SK-N-SH treated with all-trans-retinoic acid at 6 μM for 48 hours (cell line): ENCODE results near the gene LPAR2.

Experiments
- ATAC-seq: fragments of 200-7000 bp; cut with Tn5 transposase; 3 replicates; pipeline ENCODE4 v1.9.1; 2020; ENCODE audit warnings: mild to moderate bottlenecking, moderate library complexity
- ARNTL ChIP-seq: fragments of 450-650 bp; formaldehyde crosslinking; IDR thresholded peaks from 2 replicates; pipeline ENCODE4 v1.5.0; 2020; ENCODE audit warnings: low read depth, mild to moderate bottlenecking, moderate library complexity, borderline replicate concordance
- BACH2 ChIP-seq: fragments of 250-450 bp; sonication (Bioruptor Pico); IDR thresholded peaks from 2 replicates; pipeline ENCODE4 v1.9.0; 2021; ENCODE audit warnings: mild to moderate bottlenecking, borderline replicate concordance
- CSDC2 ChIP-seq: fragments of 250-450 bp; sonication (Bioruptor Pico); IDR thresholded peaks from 2 replicates; pipeline ENCODE4 v1.5.0; 2020; ENCODE audit warnings: mild to moderate bottlenecking, moderate library complexity
- ESRRG ChIP-seq: fragments of 250-450 bp; sonication (Bioruptor Pico); IDR thresholded peaks from 2 replicates; pipeline ENCODE4 v1.6.1; 2021; ENCODE audit warnings: mild to moderate bottlenecking
- GLIS3 ChIP-seq: fragments of 250-450 bp; sonication (Bioruptor Pico); IDR thresholded peaks from 2 replicates; pipeline ENCODE4 v1.5.0; 2020; ENCODE audit warnings: mild to moderate bottlenecking, moderate library complexity
- OSR1 ChIP-seq: fragments of 250-450 bp; sonication (Bioruptor Pico); IDR thresholded peaks from 2 replicates; pipeline ENCODE4 v1.8.0; 2022; ENCODE audit warnings: moderate library complexity, mild to moderate bottlenecking, inconsistent platforms
- PPARA ChIP-seq: fragments of 250-450 bp; sonication (Bioruptor Pico); IDR thresholded peaks from 2 replicates; pipeline ENCODE4 v1.5.0; 2020; ENCODE audit warnings: mild to moderate bottlenecking, borderline replicate concordance
- RARB ChIP-seq: fragments of 250-450 bp; sonication (Bioruptor Pico); IDR thresholded peaks from 2 replicates; pipeline ENCODE4 v1.8.0; 2021; ENCODE audit warnings: mild to moderate bottlenecking, moderate library complexity
- SNAI2 ChIP-seq: fragments of 250-450 bp; sonication (Bioruptor Pico); IDR thresholded peaks from 2 replicates; pipeline ENCODE4 v1.5.0; 2020; ENCODE audit warnings: mild to moderate bottlenecking, moderate library complexity
- TCF4 ChIP-seq: fragments of 250-450 bp; sonication (Bioruptor Pico); IDR thresholded peaks from 2 replicates; pipeline ENCODE4 v1.8.0; 2021; ENCODE audit warnings: mild to moderate bottlenecking, moderate library complexity, borderline replicate concordance
- TOX ChIP-seq: fragments of 250-450 bp; sonication (Bioruptor Pico); IDR thresholded peaks from 2 replicates; pipeline ENCODE4 v1.8.0; 2021; ENCODE audit warnings: mild to moderate bottlenecking, moderate library complexity, borderline replicate concordance
- ZC3H10 ChIP-seq: fragments of 250-450 bp; sonication (Bioruptor Pico); IDR thresholded peaks from 2 replicates; pipeline ENCODE4 v1.5.1; 2021; ENCODE audit warnings: mild to moderate bottlenecking, moderate library complexity
- ZFP3 ChIP-seq: fragments of 250-450 bp; sonication (Bioruptor Pico); IDR thresholded peaks from 2 replicates; pipeline ENCODE4 v1.5.0; 2020; ENCODE audit warnings: mild to moderate bottlenecking, moderate library complexity
- ZFP30 ChIP-seq: fragments of 450-650 bp; formaldehyde crosslinking; IDR thresholded peaks from 2 replicates; pipeline ENCODE4 v1.5.0; 2022; ENCODE audit warnings: mild to moderate bottlenecking, moderate library complexity
- ZNF565 ChIP-seq: fragments of 450-650 bp; formaldehyde crosslinking; conservative IDR thresholded peaks from 2 replicates; pipeline ENCODE4 v1.5.0; 2020; ENCODE audit warnings: low read depth, mild to moderate bottlenecking, moderate library complexity
- ZNF70 ChIP-seq: fragments of 450-650 bp; formaldehyde crosslinking; IDR thresholded peaks from 2 replicates; pipeline ENCODE4 v1.5.0; 2020; ENCODE audit warnings: mild to moderate bottlenecking, moderate library complexity
- ZNF8 ChIP-seq: fragments of 450-650 bp; formaldehyde crosslinking; IDR thresholded peaks from 2 replicates; pipeline ENCODE4 v1.5.0; 2020; ENCODE audit warnings: mild to moderate bottlenecking, moderate library complexity
- TF ChIP-seq, protein P1 (sequence below): fragments of 250-450 bp; sonication (Bioruptor Pico); IDR thresholded peaks from 2 replicates; pipeline ENCODE4 v1.8.0; 2020; ENCODE audit warnings: mild to moderate bottlenecking, moderate library complexity, borderline replicate concordance
- TF ChIP-seq, protein P2 (sequence below): fragments of 250-450 bp; sonication (Bioruptor Pico); IDR thresholded peaks from 2 replicates; pipeline ENCODE4 v1.5.1; 2020; ENCODE audit warnings: low read depth, mild to moderate bottlenecking, moderate library complexity
- TF ChIP-seq, protein P3 (sequence below): fragments of 250-450 bp; sonication (Bioruptor Pico); IDR thresholded peaks from 2 replicates; pipeline ENCODE4 v1.8.0; 2021; ENCODE audit warnings: low read depth, mild to moderate bottlenecking, moderate library complexity, borderline replicate concordance
- TF ChIP-seq, protein P4 (sequence below): fragments of 250-450 bp; sonication (Bioruptor Pico); IDR thresholded peaks from 2 replicates; pipeline ENCODE4 v1.5.0; 2020; ENCODE audit warnings: mild to moderate bottlenecking, moderate library complexity

LPAR2 gene

GRCh38 chr19:19627621-19628500 lies at the start of gene LPAR2:
Gene LPAR2 (minus strand): TSS chr19:19628220. CDS start chr19:19627275, 945 bp downstream.
- TF ChIP-seq RARB (no peak), PPARA (CRISPR knock-in tag) (no peak), ZFP30 (CRISPR knock-in tag) (no peak), OSR1 (no peak), TCF4 (CRISPR knock-in tag) (no peak), ZC3H10 (CRISPR knock-in tag) (no peak), ZFP3 (CRISPR knock-in tag) (no peak), ZNF565 (CRISPR knock-in tag) (no peak)
- TF ChIP-seq, protein P1, sequence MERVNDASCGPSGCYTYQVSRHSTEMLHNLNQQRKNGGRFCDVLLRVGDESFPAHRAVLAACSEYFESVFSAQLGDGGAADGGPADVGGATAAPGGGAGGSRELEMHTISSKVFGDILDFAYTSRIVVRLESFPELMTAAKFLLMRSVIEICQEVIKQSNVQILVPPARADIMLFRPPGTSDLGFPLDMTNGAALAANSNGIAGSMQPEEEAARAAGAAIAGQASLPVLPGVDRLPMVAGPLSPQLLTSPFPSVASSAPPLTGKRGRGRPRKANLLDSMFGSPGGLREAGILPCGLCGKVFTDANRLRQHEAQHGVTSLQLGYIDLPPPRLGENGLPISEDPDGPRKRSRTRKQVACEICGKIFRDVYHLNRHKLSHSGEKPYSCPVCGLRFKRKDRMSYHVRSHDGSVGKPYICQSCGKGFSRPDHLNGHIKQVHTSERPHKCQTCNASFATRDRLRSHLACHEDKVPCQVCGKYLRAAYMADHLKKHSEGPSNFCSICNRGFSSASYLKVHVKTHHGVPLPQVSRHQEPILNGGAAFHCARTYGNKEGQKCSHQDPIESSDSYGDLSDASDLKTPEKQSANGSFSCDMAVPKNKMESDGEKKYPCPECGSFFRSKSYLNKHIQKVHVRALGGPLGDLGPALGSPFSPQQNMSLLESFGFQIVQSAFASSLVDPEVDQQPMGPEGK: no peak
- TF ChIP-seq, protein P2, sequence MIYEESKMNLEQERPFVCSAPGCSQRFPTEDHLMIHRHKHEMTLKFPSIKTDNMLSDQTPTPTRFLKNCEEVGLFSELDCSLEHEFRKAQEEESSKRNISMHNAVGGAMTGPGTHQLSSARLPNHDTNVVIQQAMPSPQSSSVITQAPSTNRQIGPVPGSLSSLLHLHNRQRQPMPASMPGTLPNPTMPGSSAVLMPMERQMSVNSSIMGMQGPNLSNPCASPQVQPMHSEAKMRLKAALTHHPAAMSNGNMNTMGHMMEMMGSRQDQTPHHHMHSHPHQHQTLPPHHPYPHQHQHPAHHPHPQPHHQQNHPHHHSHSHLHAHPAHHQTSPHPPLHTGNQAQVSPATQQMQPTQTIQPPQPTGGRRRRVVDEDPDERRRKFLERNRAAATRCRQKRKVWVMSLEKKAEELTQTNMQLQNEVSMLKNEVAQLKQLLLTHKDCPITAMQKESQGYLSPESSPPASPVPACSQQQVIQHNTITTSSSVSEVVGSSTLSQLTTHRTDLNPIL (CRISPR knock-in tag): no peak
- TF ChIP-seq, protein P3, sequence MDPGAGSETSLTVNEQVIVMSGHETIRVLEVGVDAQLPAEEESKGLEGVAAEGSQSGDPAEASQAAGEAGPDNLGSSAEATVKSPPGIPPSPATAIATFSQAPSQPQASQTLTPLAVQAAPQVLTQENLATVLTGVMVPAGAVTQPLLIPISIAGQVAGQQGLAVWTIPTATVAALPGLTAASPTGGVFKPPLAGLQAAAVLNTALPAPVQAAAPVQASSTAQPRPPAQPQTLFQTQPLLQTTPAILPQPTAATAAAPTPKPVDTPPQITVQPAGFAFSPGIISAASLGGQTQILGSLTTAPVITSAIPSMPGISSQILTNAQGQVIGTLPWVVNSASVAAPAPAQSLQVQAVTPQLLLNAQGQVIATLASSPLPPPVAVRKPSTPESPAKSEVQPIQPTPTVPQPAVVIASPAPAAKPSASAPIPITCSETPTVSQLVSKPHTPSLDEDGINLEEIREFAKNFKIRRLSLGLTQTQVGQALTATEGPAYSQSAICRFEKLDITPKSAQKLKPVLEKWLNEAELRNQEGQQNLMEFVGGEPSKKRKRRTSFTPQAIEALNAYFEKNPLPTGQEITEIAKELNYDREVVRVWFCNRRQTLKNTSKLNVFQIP (CRISPR knock-in tag): no peak
- peak; percentile 59 for ATAC-seq

GRCh38 chr19:19677579-19677978 lies 49.6 kb upstream of the LPAR2 start:
- TF ChIP-seq ARNTL (CRISPR knock-in tag) (no peak), RARB (no peak), ZNF565 (CRISPR knock-in tag) (no peak), ZNF8 (CRISPR knock-in tag) (no peak), BACH2 (CRISPR knock-in tag) (no peak), ZNF70 (CRISPR knock-in tag) (no peak), GLIS3 (CRISPR knock-in tag) (no peak), SNAI2 (no peak), CSDC2 (no peak), ZFP3 (CRISPR knock-in tag) (no peak), OSR1 (no peak), ZC3H10 (CRISPR knock-in tag) (no peak), ESRRG (CRISPR knock-in tag) (no peak), TOX (CRISPR knock-in tag) (no peak)
- TF ChIP-seq, protein P3 (CRISPR knock-in tag): no peak
- TF ChIP-seq, protein P4, sequence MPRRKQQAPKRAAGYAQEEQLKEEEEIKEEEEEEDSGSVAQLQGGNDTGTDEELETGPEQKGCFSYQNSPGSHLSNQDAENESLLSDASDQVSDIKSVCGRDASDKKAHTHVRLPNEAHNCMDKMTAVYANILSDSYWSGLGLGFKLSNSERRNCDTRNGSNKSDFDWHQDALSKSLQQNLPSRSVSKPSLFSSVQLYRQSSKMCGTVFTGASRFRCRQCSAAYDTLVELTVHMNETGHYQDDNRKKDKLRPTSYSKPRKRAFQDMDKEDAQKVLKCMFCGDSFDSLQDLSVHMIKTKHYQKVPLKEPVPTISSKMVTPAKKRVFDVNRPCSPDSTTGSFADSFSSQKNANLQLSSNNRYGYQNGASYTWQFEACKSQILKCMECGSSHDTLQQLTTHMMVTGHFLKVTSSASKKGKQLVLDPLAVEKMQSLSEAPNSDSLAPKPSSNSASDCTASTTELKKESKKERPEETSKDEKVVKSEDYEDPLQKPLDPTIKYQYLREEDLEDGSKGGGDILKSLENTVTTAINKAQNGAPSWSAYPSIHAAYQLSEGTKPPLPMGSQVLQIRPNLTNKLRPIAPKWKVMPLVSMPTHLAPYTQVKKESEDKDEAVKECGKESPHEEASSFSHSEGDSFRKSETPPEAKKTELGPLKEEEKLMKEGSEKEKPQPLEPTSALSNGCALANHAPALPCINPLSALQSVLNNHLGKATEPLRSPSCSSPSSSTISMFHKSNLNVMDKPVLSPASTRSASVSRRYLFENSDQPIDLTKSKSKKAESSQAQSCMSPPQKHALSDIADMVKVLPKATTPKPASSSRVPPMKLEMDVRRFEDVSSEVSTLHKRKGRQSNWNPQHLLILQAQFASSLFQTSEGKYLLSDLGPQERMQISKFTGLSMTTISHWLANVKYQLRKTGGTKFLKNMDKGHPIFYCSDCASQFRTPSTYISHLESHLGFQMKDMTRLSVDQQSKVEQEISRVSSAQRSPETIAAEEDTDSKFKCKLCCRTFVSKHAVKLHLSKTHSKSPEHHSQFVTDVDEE (CRISPR knock-in tag): no peak
- ATAC-seq: no peak
